Measurements from ENCODE around the gene TTLL11. TPM values are rescaled to one million over a fixed set of nuclear protein-coding genes. Genes with fewer than 3 reads are reported as not detected.
A peak's percentile ranks its signal among the peaks of the same experiment; 100 is the strongest.

The TTLL11 gene
- polyA plus RNA-seq, 1 of the 3 experiments (the other 2 are of a cell fraction), result 6.8 TPM

DNA sequence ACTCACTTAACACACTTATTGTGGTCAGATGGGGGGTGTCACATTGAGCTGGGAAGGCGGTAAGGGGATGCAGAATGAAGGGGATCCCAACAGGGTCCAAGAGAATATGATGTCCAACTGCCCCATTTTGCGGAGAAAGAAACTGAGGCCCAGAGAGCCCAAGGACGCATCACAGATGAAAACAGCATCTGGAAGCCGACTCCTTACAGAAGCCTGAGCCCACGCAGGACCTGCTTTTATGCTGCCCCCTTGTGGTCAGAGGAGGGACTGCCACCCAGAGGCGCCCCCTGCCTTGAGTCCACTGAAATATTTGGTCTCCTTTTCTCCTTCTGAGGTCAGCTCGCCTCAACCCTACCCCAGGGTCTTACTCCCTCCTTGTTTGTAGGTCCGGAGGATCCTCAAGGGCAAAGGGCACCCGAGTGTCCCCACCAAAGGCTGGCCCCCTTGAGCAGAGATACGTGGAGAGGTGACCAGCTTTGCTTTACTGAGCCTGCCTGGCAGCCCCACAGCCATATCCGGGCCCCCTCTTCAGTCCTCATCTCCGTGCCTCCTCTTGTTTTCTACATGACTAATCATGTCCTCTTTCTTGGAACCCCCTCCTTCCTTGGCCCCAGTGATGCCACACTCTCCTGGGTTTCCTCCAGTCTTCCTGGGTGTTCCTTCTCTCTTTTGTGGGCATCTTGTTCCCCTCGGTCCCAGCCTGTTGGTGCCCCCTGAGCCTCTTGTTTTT lies 30.0 kb upstream of the TTLL11 start:
- Histone ChIP-seq H3K36me3 (replicated peaks in 1 of 2; ENCODE audit: control insufficient read depth in 1 of 2, insufficient read depth in 2 of 2, low read length in 1 of 2) (no peaks in the 10 kb centered on the region), H3K4me1 (ENCODE audit: control insufficient read depth in 1 of 2, insufficient read depth in 2 of 2, low read depth in 1 of 2, low read length in 1 of 2) (peaks cover 6 to 8% of the 10 kb centered on the region in 2 experiments; a peak in 2 of 4 replicates), H3K9me3 (no peaks in the 10 kb centered on the region), H3K9ac (no peak overlapping the region), H2AFZ (ENCODE audit: low read depth) (0 out of 2 replicates have a peak overlapping the region, but pooled peaks have one; percentile 29), H4K20me1 (ENCODE audit: insufficient read depth) (no peaks in the 10 kb centered on the region), H3K9me2 (no peaks in the 10 kb centered on the region), H3K4me2 (no peak overlapping the region), H3K79me2 (ENCODE audit: insufficient read depth) (no peaks in the 10 kb centered on the region), H3K4me3 (ENCODE audit: low read depth in 2 of 2, low read length in 1 of 2) (peak overlapping the region in 1 of 2 experiments; percentile 58; a peak in 1 of 4 replicates), H3K27ac (ENCODE audit: low read depth in 2 of 2, low read length in 1 of 2) (no peak overlapping the region), H3F3A (replicated peaks; ENCODE audit: insufficient read depth) (no peaks in the 10 kb centered on the region), H3K27me3 (ENCODE audit: insufficient read depth) (no peaks in the 10 kb centered on the region)
- ChIA-PET CTCF (interaction anchor here (0.6 to 15.3 kb wide), 41 partner anchors 7 to 681 kb away, joined by 3 to 528 read pairs (median 5); partner anchors contain the start of genes MORN5, NDUFA8, PTGS1 and TTLL11), POLR2A (no interaction called here)
- DNase-seq, result peak; percentile 88
- no peak for TF ChIP-seq FOXM1 (IDR thresholded peaks at IDR 0.05; ENCODE audit: low read depth)
- TF ChIP-seq, protein P1, sequence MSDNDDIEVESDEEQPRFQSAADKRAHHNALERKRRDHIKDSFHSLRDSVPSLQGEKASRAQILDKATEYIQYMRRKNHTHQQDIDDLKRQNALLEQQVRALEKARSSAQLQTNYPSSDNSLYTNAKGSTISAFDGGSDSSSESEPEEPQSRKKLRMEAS (IDR thresholded peaks at IDR 0.05; ENCODE audit: low read depth), result peak; percentile 23; the same call in 1 of the 2 replicates
- peak; percentile 47; the same call in 1 of the 2 replicates for TF ChIP-seq RCOR1 (IDR thresholded peaks at IDR 0.05; ENCODE audit: low read length)
- no peak for TF ChIP-seq EZH2phosphoT487 (IDR thresholded peaks at IDR 0.05; ENCODE audit: borderline replicate concordance, low read depth)
- peak; percentile 81 for TF ChIP-seq RAD21 (IDR thresholded peaks at IDR 0.05; ENCODE audit: low read length)
- peak; percentile 98 for TF ChIP-seq SMC3 (IDR thresholded peaks at IDR 0.05; ENCODE audit: low read depth, low read length)
- TF ChIP-seq PBX3 (IDR thresholded peaks at IDR 0.05), result no peak
- TF ChIP-seq USF1 (IDR thresholded peaks at IDR 0.05; ENCODE audit: borderline replicate concordance, low read depth), result no peak
- peak; percentile 98 for TF ChIP-seq CTCF (IDR thresholded peaks at IDR 0.05)
- 30% methylated on average over 9 of the region's 13 CpGs for WGBS (ENCODE audit: low lambda C conversion rate)

GRCh38 chr9:122122468-122122867 lies 29.4 kb upstream of the TTLL11 start:
- Histone ChIP-seq H3K79me2 (ENCODE audit: insufficient read depth) (no peaks in the 10 kb centered on the region), H3K36me3 (replicated peaks in 1 of 2; ENCODE audit: control insufficient read depth in 1 of 2, insufficient read depth in 2 of 2, low read length in 1 of 2) (no peaks in the 10 kb centered on the region), H3K27ac (ENCODE audit: low read depth in 2 of 2, low read length in 1 of 2) (no peak overlapping the region), H4K20me1 (ENCODE audit: insufficient read depth) (no peaks in the 10 kb centered on the region), H3K4me3 (ENCODE audit: low read depth in 2 of 2, low read length in 1 of 2) (no peak overlapping the region), H3K4me2 (no peak overlapping the region), H3K4me1 (ENCODE audit: control insufficient read depth in 1 of 2, insufficient read depth in 2 of 2, low read depth in 1 of 2, low read length in 1 of 2) (peaks cover 6 to 8% of the 10 kb centered on the region in 2 experiments; a peak in 2 of 4 replicates), H3K9ac (no peak overlapping the region), H3K9me2 (no peaks in the 10 kb centered on the region), H3F3A (replicated peaks; ENCODE audit: insufficient read depth) (no peaks in the 10 kb centered on the region), H2AFZ (ENCODE audit: low read depth) (no peak overlapping the region), H3K27me3 (ENCODE audit: insufficient read depth) (no peaks in the 10 kb centered on the region), H3K9me3 (no peaks in the 10 kb centered on the region)
- TF ChIP-seq, protein P2, sequence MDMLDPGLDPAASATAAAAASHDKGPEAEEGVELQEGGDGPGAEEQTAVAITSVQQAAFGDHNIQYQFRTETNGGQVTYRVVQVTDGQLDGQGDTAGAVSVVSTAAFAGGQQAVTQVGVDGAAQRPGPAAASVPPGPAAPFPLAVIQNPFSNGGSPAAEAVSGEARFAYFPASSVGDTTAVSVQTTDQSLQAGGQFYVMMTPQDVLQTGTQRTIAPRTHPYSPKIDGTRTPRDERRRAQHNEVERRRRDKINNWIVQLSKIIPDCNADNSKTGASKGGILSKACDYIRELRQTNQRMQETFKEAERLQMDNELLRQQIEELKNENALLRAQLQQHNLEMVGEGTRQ (IDR thresholded peaks at IDR 0.05; ENCODE audit: borderline replicate concordance, low read depth, low read length), result no peak
- no peak for TF ChIP-seq NFIC (IDR thresholded peaks at IDR 0.05; ENCODE audit: borderline replicate concordance)
- WGBS (ENCODE audit: low lambda C conversion rate), result 56% methylated on average over 5 of the region's 6 CpGs
- CTCF ChIA-PET, result interaction anchor here (0.7 to 15.3 kb wide), 25 partner anchors 9 to 682 kb away, joined by 3 to 528 read pairs (median 6); partner anchors contain the start of genes MORN5, NDUFA8 and TTLL11
- DNase-seq, result no peak
- POLR2A ChIA-PET, result no interaction called here

Data from SK-N-SH (cell line).